ENCODE measurements around the gene RASGEF1C.

Gene RASGEF1C

GRCh38 chr5:180201051-180201987, 7.7 kb downstream of the RASGEF1C start:
- CTCF ChIA-PET, result interaction anchor here (1.0 to 2.8 kb wide), 13 partner anchors 9 to 516 kb away, joined by 3 to 11 read pairs (median 4); partner anchors contain the start of gene RASGEF1C
- Histone ChIP-seq H3K9me3 (ENCODE audit: control insufficient read depth, insufficient read depth, low read depth, low read length) (no peaks in the 10 kb centered on the region), H3K4me1 (ENCODE audit: control insufficient read depth, insufficient read depth, low read length) (no peaks in the 10 kb centered on the region), H3K4me3 (ENCODE audit: low read depth, low read length) (no peak overlapping the region), H3K27ac (ENCODE audit: extremely low read depth, low read depth, low read length) (no peak overlapping the region), H3K36me3 (ENCODE audit: control insufficient read depth in 2 of 2, insufficient read depth in 1 of 2, low read length in 2 of 2) (no peaks in the 10 kb centered on the region)
- TF ChIP-seq ZSCAN30 (tag by site-specific recombination; IDR thresholded peaks at IDR 0.05), result 0 out of 2 replicates have a peak, but pooled peaks have one; percentile 29
- no peak for TF ChIP-seq ZNF785 (tag by site-specific recombination; IDR thresholded peaks at IDR 0.05)
- no peak for TF ChIP-seq ZNF169 (tag by site-specific recombination; IDR thresholded peaks at IDR 0.05)
- TF ChIP-seq ZNF16 (tag by site-specific recombination; IDR thresholded peaks at IDR 0.05; ENCODE audit: low read depth), result no peak
- TF ChIP-seq ZNF654 (tag by site-specific recombination; IDR thresholded peaks at IDR 0.05; ENCODE audit: low read depth), result peak; percentile 77
- no peak for TF ChIP-seq PRDM1 (tag by site-specific recombination; IDR thresholded peaks at IDR 0.05)
- POLR2A ChIA-PET, result no interaction called here

- no peak for TF ChIP-seq ZNF148 (tag by site-specific recombination; IDR thresholded peaks at IDR 0.05; ENCODE audit: borderline replicate concordance)
- CTCF ChIA-PET, result interaction anchor here (0.5 to 1.0 kb wide), 3 partner anchors 117 to 276 kb away, joined by 3 to 6 read pairs (median 5); no protein-coding TSS in a partner anchor
- no peaks in the 10 kb centered on the region for H3K9me3 ChIP-seq (ENCODE audit: control insufficient read depth, insufficient read depth, low read depth, low read length)
- H3K27ac ChIP-seq (ENCODE audit: extremely low read depth, low read depth, low read length), result no peak overlapping the region
- POLR2A ChIA-PET, result interaction anchor here (0.6 kb wide), 1 partner anchor 76 kb away, joined by 5 read pairs; no protein-coding TSS in a partner anchor
- H3K36me3 ChIP-seq (ENCODE audit: control insufficient read depth in 2 of 2, insufficient read depth in 1 of 2, low read length in 2 of 2), result no peaks in the 10 kb centered on the region
- no peaks in the 10 kb centered on the region for H3K4me1 ChIP-seq (ENCODE audit: control insufficient read depth, insufficient read depth, low read length)
- no peak overlapping the region for H3K4me3 ChIP-seq (ENCODE audit: low read depth, low read length)
Observed at GRCh38 chr5:180199390-180199789, 9.6 kb downstream of the RASGEF1C start.

GRCh38 chr5:180198208-180198607, 10.8 kb downstream of the RASGEF1C start:
- POLR2A ChIA-PET, result no interaction called here
- no peak for TF ChIP-seq TRIM28 (IDR thresholded peaks at IDR 0.05; ENCODE audit: borderline replicate concordance, low read length)
- TF ChIP-seq SCRT1 (tag by site-specific recombination; IDR thresholded peaks at IDR 0.05; ENCODE audit: borderline replicate concordance), result no peak
- TF ChIP-seq ZNF157 (tag by site-specific recombination; IDR thresholded peaks at IDR 0.05), result no peak
- no peak for TF ChIP-seq MYNN (tag by site-specific recombination; IDR thresholded peaks at IDR 0.05; ENCODE audit: borderline replicate concordance)
- TF ChIP-seq ZNF585B (tag by site-specific recombination; IDR thresholded peaks at IDR 0.05), result no peak
- TF ChIP-seq SALL2 (tag by site-specific recombination; IDR thresholded peaks at IDR 0.05; ENCODE audit: borderline replicate concordance), result no peak
- no peak for TF ChIP-seq ZNF341 (tag by site-specific recombination; IDR thresholded peaks at IDR 0.05; ENCODE audit: low read depth)
- TF ChIP-seq ZNF513 (tag by site-specific recombination; IDR thresholded peaks at IDR 0.05), result no peak
- TF ChIP-seq ZNF776 (tag by site-specific recombination; IDR thresholded peaks at IDR 0.05; ENCODE audit: borderline replicate concordance), result no peak
- TF ChIP-seq KLF17 (tag by site-specific recombination; IDR thresholded peaks at IDR 0.05), result no peak
- TF ChIP-seq ZNF701 (tag by site-specific recombination; IDR thresholded peaks at IDR 0.05), result no peak
- no peak for TF ChIP-seq ZNF626 (tag by site-specific recombination; IDR thresholded peaks at IDR 0.05)
- TF ChIP-seq ZNF488 (tag by site-specific recombination; IDR thresholded peaks at IDR 0.05), result no peak
- no peak for TF ChIP-seq ZNF37A (tag by site-specific recombination; IDR thresholded peaks at IDR 0.05)
- no peak for TF ChIP-seq ZXDB (tag by site-specific recombination; IDR thresholded peaks at IDR 0.05)
- TF ChIP-seq ZSCAN16 (tag by site-specific recombination; IDR thresholded peaks at IDR 0.05), result no peak
- no peak for TF ChIP-seq SP3 (tag by site-specific recombination; IDR thresholded peaks at IDR 0.05)

More at GRCh38 chr5:180198208-180198607, 10.8 kb downstream of the RASGEF1C start:
- Histone ChIP-seq H3K4me1 (ENCODE audit: control insufficient read depth, insufficient read depth, low read length) (no peaks in the 10 kb centered on the region), H3K9me3 (ENCODE audit: control insufficient read depth, insufficient read depth, low read depth, low read length) (no peaks in the 10 kb centered on the region), H3K36me3 (ENCODE audit: control insufficient read depth in 2 of 2, insufficient read depth in 1 of 2, low read length in 2 of 2) (no peaks in the 10 kb centered on the region), H3K4me3 (ENCODE audit: low read depth, low read length) (no peak overlapping the region), H3K27ac (ENCODE audit: extremely low read depth, low read depth, low read length) (no peak overlapping the region)
- CTCF ChIA-PET, result no interaction called here
